Uterus (tissue), 4 donors: ENCODE data around the gene BTBD6. TPM values are rescaled to one million over a fixed set of nuclear protein-coding genes. Genes with fewer than 3 reads are reported as not detected.
"Not testable (repeated sequence)": the region's sequence is repeated elsewhere in the genome, so short reads cannot be mapped to it uniquely, and the experiment has no call there.

Experiments
- DNase-seq, 2 donors: peaks; one replicate each; pipeline ENCODE4 v3.0.0-alpha.2; 2019 to 2020
- H3K27ac ChIP-seq, 2 donors: fragments of 200-600 bp; sonication (generic); 1 replicate in 1 of 2; 2 replicates in 1 of 2; pipeline ENCODE4 v1.5.1; 2016 to 2018
- H3K27me3 ChIP-seq, 2 donors: fragments of 200-600 bp; sonication (generic); one replicate each; pipeline ENCODE4 v1.5.1; 2018 to 2019; ENCODE audit warnings: control low read depth in 1 of 2
- H3K36me3 ChIP-seq, 2 donors: fragments of 200-600 bp; sonication (generic); one replicate each; pipeline ENCODE4 v1.5.1; 2019; ENCODE audit warnings: control low read depth in 1 of 2
- H3K4me1 ChIP-seq, 2 donors: fragments of 200-600 bp; sonication (generic); one replicate each; pipeline ENCODE4 v1.5.1; 2018 to 2019; ENCODE audit warnings: control low read depth in 1 of 2
- H3K4me3 ChIP-seq, 2 donors: fragments of 200-600 bp; sonication (generic); 1 replicate in 1 of 2; 2 replicates in 1 of 2; pipeline ENCODE4 v1.5.1; 2018 to 2019; ENCODE audit warnings: mild to moderate bottlenecking in 1 of 2
- H3K9me3 ChIP-seq, 2 donors: fragments of 200-600 bp; sonication (generic); one replicate each; pipeline ENCODE4 v1.5.1; 2019; ENCODE audit warnings: control low read depth in 1 of 2
- CTCF ChIP-seq, 4 experiments: fragments of 200-600 bp in 2 of 4; fragments of 450-650 bp in 2 of 4; sonication (generic) in 2 of 4; IDR thresholded peaks; one replicate each; pipeline ENCODE4 v1.5.1; 2016 to 2019; ENCODE audit warnings: antibody characterized with exemption in 4 of 4, mild to moderate bottlenecking in 2 of 4, moderate library complexity in 1 of 4
- POLR2A ChIP-seq, 2 donors: fragments of 450-650 bp; IDR thresholded peaks; one replicate each; pipeline ENCODE4 v1.6.1; 2016; ENCODE audit warnings: antibody characterized with exemption in 2 of 2, mild to moderate bottlenecking in 1 of 2, moderate library complexity in 1 of 2
- intact Hi-C: fragments of 100-400 bp; cut with DNase I; formaldehyde crosslinking; loops from one replicate; pipeline ENCODE4 v1.15.1; 2023; ENCODE audit warnings: low total_unique reads
- total RNA-seq, 4 donors: library from RNA; depleted of rRNA in 3 of 4; stranded (reverse); fragments of >200 nt in 3 of 4; gene quantifications; one replicate each; pipeline versions ENCODE4 v1.1.0 to v1.2.4, GENCODE V29; 2014 to 2023
- donor health status: DM: yes; HTN: yes; CAD: no.

BTBD6 gene
- total RNA-seq, 4 donors from 2014 or later = 12.8 to 41.9 (median 27.9) TPM

DNA sequence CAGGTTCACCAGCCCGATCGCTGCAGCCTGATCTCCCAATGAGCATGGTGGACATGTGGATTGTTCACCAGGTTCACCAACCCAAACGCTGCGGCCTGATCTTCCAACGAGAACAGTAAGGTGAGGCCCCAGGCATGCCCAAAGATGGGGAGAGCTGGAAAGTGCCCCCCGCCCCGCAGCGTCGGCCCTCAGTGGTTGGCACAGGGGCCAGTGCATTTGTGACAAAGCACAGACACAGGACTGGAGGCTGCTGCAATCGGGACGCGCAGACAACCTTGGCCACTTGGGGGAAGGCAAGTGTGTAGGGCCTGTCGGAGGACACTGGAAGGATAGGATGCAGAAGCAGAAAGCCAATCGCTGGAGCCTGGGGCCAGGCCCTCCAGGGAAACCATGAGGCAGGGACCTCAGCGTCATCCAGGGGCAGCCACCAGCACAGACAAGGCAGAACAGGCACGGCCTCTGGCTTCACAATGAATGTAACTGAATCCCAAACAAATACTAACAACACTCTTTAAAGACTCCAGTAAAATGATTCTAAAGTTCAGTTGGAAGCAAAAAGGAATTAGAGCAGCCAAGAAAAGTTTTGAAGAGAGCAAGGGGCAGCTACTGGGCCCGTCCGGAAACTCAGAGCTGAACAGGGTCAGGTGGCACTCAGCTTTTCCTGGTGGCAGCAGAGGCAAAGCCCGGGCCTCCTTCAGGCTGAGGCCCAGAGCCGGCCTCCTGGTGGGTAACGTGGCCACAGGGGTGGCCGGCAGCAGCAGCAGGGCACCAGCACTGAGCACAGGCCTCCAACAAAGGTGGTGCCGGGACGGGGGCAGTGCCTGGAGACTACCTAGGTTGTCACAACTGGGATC, 39.1 kb downstream of the BTBD6 start:
- Histone ChIP-seq H3K27me3 (no peaks in the 10 kb centered on the region), H3K36me3 (no peaks in the 10 kb centered on the region), H3K4me1 (no peaks in the 10 kb centered on the region), H3K9me3 (no peaks in the 10 kb centered on the region), H3K4me3 (no peak overlapping the region), H3K27ac (no peak overlapping the region)
- intact Hi-C loops = no loop called here
- TF ChIP-seq CTCF (IDR thresholded peaks at IDR 0.05) (no peak), POLR2A (IDR thresholded peaks at IDR 0.05) (no peak)
- no peak for DNase-seq

DNA sequence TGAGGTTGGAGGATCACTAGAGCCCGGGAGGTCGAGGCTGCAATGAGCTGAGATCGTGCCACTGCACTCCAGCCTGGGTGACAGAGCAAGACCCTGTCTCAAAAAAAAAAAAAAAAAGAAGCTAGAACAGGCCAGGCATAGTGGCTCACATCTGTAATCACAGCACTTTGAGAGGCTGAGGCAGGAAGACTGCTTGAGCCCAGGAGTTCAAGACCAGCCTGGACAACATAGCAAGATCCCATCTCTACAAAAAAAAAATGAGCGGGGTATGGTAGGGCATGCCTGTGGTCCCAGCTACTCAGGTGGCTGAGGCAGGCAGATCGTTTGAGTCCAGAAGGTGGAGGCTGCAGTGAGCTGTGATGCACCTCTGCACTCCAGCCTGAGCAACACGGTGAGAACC, 40.6 kb downstream of the BTBD6 start:
- intact Hi-C loops, H3K27me3 ChIP-seq, H3K4me1 ChIP-seq, H3K4me3 ChIP-seq, DNase-seq, H3K9me3 ChIP-seq, H3K27ac ChIP-seq, H3K36me3 ChIP-seq: not testable (repeated sequence)

- Histone ChIP-seq H3K27me3 (no peaks in the 10 kb centered on the region), H3K9me3 (no peaks in the 10 kb centered on the region), H3K4me3 (no peak overlapping the region), H3K27ac (no peak overlapping the region), H3K4me1 (peaks cover 0 to 4% of the 10 kb centered on the region in 2 donors), H3K36me3 (no peaks in the 10 kb centered on the region)
- TF ChIP-seq POLR2A (IDR thresholded peaks at IDR 0.05) (no peak), CTCF (IDR thresholded peaks at IDR 0.05) (no peak)
- DNase-seq = no peak
- intact Hi-C loops = no loop called here
These were observed 42.5 kb downstream of the BTBD6 start for GRCh38 chr14:105290621-105291346.

DNA sequence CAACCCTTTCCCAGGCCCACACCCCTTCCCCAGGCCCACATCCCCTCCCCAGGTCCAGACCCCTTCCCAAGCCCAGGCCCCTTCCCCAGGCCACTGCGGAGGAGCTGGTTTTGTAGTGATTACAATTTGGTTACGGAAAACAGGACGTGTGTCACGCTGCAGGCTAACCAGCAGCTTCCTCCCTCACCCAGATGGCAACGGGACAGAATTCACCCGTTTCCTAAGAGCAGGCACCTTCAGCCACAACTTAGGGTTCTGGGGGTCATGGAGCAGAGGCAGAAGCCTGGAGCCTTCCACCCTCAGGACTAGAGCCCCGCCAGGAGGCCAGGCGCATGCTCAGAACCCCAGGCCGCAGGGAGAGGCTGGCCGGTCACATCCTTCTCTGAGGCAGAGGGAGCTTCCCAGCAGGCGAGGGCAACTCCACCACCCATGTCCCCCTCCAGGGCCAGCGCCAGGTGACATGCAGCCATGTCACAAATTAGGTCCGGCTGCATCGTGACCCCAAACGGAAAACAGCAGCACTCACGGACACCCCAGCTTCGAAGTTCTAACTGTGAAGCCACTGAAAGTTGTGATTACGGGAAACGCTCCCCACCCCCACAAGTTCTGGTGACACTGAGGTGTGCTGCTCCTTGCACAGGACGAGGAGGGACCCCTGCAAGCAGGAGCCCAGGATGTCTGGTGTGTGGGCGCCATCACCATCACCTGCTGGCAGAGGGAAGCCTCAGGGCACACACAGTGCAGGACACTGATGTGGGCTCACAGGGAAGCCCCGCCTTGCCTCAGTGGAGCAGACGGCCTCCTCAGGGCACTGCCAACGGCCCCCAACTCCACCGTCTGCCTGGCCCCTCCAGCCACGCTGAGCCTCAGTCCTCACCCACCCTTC, 44.7 kb downstream of the BTBD6 start:
- intact Hi-C loops = no loop called here
- no peaks in the 10 kb centered on the region for H3K27me3 ChIP-seq
- no peak overlapping the region for H3K27ac ChIP-seq
- no peaks in the 10 kb centered on the region for H3K36me3 ChIP-seq
- no peak overlapping the region for H3K4me3 ChIP-seq
- no peak for TF ChIP-seq CTCF (IDR thresholded peaks at IDR 0.05)
- TF ChIP-seq POLR2A (IDR thresholded peaks at IDR 0.05) = no peak
- no peaks in the 10 kb centered on the region for H3K9me3 ChIP-seq
- peaks cover 0 to 4% of the 10 kb centered on the region in 2 donors for H3K4me1 ChIP-seq
- DNase-seq = no peak

DNA sequence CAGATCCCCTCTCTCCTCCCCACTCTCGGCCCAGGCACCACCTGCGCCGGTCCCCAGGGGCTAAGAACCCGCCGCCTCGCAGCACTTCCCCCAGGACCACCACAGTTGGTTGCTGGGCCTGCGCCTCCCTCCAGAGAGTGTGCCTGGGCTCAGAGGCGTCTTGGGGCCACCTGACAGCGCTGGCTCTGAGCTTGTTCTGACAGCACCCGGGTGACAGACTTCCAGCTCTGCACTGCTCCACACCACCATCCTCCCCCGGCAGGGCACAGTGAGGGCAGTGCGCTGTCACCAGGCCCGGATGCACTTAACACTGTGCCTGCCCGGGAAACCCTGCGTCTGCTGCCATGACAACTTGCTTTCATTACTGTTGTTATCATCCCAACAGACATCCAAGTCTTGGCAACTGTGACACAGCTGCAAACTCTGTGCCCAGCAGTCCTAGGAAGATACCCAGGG, 45.8 kb downstream of the BTBD6 start:
- intact Hi-C loops = no loop called here
- DNase-seq = no peak

GRCh38 chr14:105297311-105297710, 49.0 kb downstream of the BTBD6 start:
- DNase-seq, H3K27me3 ChIP-seq, H3K4me3 ChIP-seq, H3K27ac ChIP-seq, H3K36me3 ChIP-seq, H3K9me3 ChIP-seq, intact Hi-C loops: not testable (repeated sequence)
- peaks cover 0 to 14% of the 10 kb centered on the region in 2 donors for H3K4me1 ChIP-seq

More for the DNA sequence above, 45.8 kb downstream of the BTBD6 start:
- Histone ChIP-seq H3K4me3 (no peak overlapping the region), H3K27me3 (no peaks in the 10 kb centered on the region), H3K27ac (no peak overlapping the region), H3K36me3 (no peaks in the 10 kb centered on the region), H3K9me3 (no peaks in the 10 kb centered on the region), H3K4me1 (peaks cover 0 to 5% of the 10 kb centered on the region in 2 donors)
- no peak for TF ChIP-seq POLR2A (IDR thresholded peaks at IDR 0.05)
- no peak for TF ChIP-seq CTCF (IDR thresholded peaks at IDR 0.05)
